Endodermal cell (in vitro differentiated cells): ENCODE measurements around the gene ADH1C. TPM values are rescaled to one million over a fixed set of nuclear protein-coding genes. Genes with fewer than 3 reads are reported as not detected.

Experiments used
- DNase-seq: peaks from one replicate; pipeline ENCODE4 v3.0.0-alpha.2; 2017
- H3K27ac ChIP-seq: 2 replicates; pipeline ENCODE4 v1.5.1; 2013; ENCODE audit warnings: mild to moderate bottlenecking, low read depth, low read length, moderate library complexity
- H3K27me3 ChIP-seq: 2 replicates; pipeline ENCODE4 v1.6.1; 2013; ENCODE audit warnings: mild to moderate bottlenecking, low read length, moderate library complexity; ENCODE audit not compliant: insufficient read depth, control insufficient read depth, poor library complexity, severe bottlenecking
- H3K36me3 ChIP-seq: 2 replicates; pipeline ENCODE4 v1.7.0; 2013; ENCODE audit warnings: mild to moderate bottlenecking, low read length, moderate library complexity; ENCODE audit not compliant: control insufficient read depth, insufficient read depth
- H3K4me1 ChIP-seq: one replicate; pipeline ENCODE4 v1.7.0; 2013; ENCODE audit warnings: low read length; ENCODE audit not compliant: control insufficient read depth, insufficient read depth
- H3K4me3 ChIP-seq: 2 replicates; pipeline ENCODE4 v1.5.1; 2013; ENCODE audit warnings: mild to moderate bottlenecking, low read length, moderate library complexity
- H3K9ac ChIP-seq: 2 replicates; pipeline ENCODE4 v1.6.1; 2013; ENCODE audit warnings: mild to moderate bottlenecking, low read length, moderate library complexity; ENCODE audit not compliant: poor library complexity, severe bottlenecking; ENCODE audit errors: extremely low read depth
- H3K9me3 ChIP-seq: 2 replicates; pipeline ENCODE4 v1.6.1; 2013; ENCODE audit warnings: mild to moderate bottlenecking, low read length, moderate library complexity; ENCODE audit not compliant: control insufficient read depth
- H3K27ac Mint-ChIP-seq: 2 replicates; pipeline ENCODE4 v1.8.0; 2020; ENCODE audit warnings: mixed read lengths
- H3K27me3 Mint-ChIP-seq: 2 replicates; pipeline ENCODE4 v1.8.0; 2021; ENCODE audit warnings: mild to moderate bottlenecking, mixed read lengths; ENCODE audit not compliant: insufficient read depth
- H3K36me3 Mint-ChIP-seq: 2 replicates; pipeline ENCODE4 v1.8.0; 2020; ENCODE audit warnings: low read depth, mixed read lengths
- H3K4me1 Mint-ChIP-seq: 2 replicates; pipeline ENCODE4 v1.8.0; 2020; ENCODE audit warnings: mixed read lengths
- H3K4me3 Mint-ChIP-seq: 2 replicates; pipeline ENCODE4 v1.8.0; 2020; ENCODE audit warnings: mild to moderate bottlenecking, moderate library complexity, mixed read lengths
- H3K9me3 Mint-ChIP-seq: 2 replicates; pipeline ENCODE4 v1.8.0; 2020; ENCODE audit warnings: mild to moderate bottlenecking, mixed read lengths
- WGBS, 2 experiments: methylation state at CpG; one replicate each; pipeline versions ENCODE4 v1.1.5 to v1.1.7; 2013; ENCODE audit warnings: missing lambda C conversion rate in 2 of 2, mixed read lengths in 1 of 2; ENCODE audit not compliant: insufficient coverage in 1 of 2, insufficient read length in 1 of 2; 5-methylcytosine and 5-hydroxymethylcytosine counted together
- total RNA-seq, 2 donors: library from RNA; stranded (reverse); fragmentation: NEBNext Ultra II Directional in 1 of 2; extraction: Animal tissue kit (Norgen Biotek cat#: 25700) in 1 of 2; gene quantifications; 2 replicates in 1 of 2; 3 replicates in 1 of 2; pipeline ENCODE4 v1.2.1, GENCODE V29; 2021
- TF ChIP-seq, protein P1 (sequence below): fragments of 200-600 bp; sonication (generic); conservative IDR thresholded peaks from 2 replicates; pipeline ENCODE4 v1.5.0; 2021; ENCODE audit warnings: antibody characterized with exemption, mild to moderate bottlenecking

ADH1C gene
- total RNA-seq, 2 donors from 2014 or later: not detected

DNA sequence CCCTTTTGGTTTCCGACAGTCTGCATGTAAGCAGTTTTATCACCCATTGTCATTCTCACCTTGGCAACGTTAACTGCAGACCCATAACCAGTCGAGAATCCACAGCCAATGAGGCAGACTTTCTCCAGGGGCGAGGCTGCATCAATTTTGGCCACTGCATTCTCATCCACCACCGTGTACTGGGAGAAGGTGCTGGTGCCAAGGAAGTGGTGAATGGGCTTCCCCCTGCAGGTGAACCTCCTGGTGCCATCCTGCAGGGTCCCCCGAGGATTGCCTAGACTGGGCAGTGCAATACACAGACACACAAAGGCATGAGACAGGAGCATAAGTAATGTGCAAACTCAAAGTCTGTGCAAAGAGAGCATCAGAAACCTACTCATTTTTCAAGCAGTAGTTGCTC, 36.7 kb downstream of the ADH1C start:
- no peak overlapping the region for H3K4me3 ChIP-seq
- no peaks in the 10 kb centered on the region for H3K4me1 ChIP-seq
- no peak overlapping the region for H3K27ac ChIP-seq
- Mint-ChIP-seq H3K4me3 (no peak overlapping the region), H3K27me3 (peaks cover 7% of the 10 kb centered on the region), H3K4me1 (no peaks in the 10 kb centered on the region), H3K9me3 (no peaks in the 10 kb centered on the region), H3K27ac (no peak overlapping the region), H3K36me3 (no peaks in the 10 kb centered on the region)
- no peaks in the 10 kb centered on the region for H3K9me3 ChIP-seq
- TF ChIP-seq, protein P1, sequence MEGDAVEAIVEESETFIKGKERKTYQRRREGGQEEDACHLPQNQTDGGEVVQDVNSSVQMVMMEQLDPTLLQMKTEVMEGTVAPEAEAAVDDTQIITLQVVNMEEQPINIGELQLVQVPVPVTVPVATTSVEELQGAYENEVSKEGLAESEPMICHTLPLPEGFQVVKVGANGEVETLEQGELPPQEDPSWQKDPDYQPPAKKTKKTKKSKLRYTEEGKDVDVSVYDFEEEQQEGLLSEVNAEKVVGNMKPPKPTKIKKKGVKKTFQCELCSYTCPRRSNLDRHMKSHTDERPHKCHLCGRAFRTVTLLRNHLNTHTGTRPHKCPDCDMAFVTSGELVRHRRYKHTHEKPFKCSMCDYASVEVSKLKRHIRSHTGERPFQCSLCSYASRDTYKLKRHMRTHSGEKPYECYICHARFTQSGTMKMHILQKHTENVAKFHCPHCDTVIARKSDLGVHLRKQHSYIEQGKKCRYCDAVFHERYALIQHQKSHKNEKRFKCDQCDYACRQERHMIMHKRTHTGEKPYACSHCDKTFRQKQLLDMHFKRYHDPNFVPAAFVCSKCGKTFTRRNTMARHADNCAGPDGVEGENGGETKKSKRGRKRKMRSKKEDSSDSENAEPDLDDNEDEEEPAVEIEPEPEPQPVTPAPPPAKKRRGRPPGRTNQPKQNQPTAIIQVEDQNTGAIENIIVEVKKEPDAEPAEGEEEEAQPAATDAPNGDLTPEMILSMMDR: no peak
- DNase-seq: no peak
- H3K36me3 ChIP-seq: no peaks in the 10 kb centered on the region
- peaks cover 4% of the 10 kb centered on the region for H3K27me3 ChIP-seq
- no peak overlapping the region for H3K9ac ChIP-seq
- 85 to 92% methylated on average over 3 to 6 of the region's 6 CpGs for WGBS, 2 experiments

DNA sequence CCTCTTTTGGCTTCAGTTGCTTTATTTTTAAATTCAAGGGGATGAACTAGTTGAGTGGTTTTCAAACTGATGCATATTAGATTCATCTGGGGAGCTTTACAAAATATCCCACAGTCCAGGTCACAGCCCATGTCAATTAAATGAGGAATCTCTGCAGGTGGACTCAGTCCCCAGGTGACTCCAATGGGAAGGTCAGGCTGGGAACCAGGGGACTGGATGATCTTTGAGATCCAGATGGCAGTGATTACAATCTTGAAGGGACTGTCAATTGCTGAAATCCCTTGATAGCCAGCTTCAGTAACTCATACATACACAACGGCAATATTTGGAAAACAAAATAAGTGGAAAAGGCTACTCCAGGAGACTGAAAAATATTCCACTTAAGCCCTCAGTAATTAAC, 38.3 kb downstream of the ADH1C start:
- Histone ChIP-seq H3K9ac (no peak overlapping the region), H3K9me3 (no peaks in the 10 kb centered on the region), H3K27ac (no peak overlapping the region), H3K4me1 (no peaks in the 10 kb centered on the region), H3K4me3 (no peak overlapping the region), H3K36me3 (no peaks in the 10 kb centered on the region), H3K27me3 (no peaks in the 10 kb centered on the region)
- Mint-ChIP-seq H3K4me3 (no peak overlapping the region), H3K36me3 (no peaks in the 10 kb centered on the region), H3K4me1 (peaks cover 12% of the 10 kb centered on the region), H3K27me3 (peaks cover 7% of the 10 kb centered on the region), H3K9me3 (no peaks in the 10 kb centered on the region), H3K27ac (no peak overlapping the region)
- WGBS, 2 experiments: 88 to 95% methylated on average over 1 of the region's 1 CpG
- TF ChIP-seq, protein P1: no peak
- no peak for DNase-seq

DNA sequence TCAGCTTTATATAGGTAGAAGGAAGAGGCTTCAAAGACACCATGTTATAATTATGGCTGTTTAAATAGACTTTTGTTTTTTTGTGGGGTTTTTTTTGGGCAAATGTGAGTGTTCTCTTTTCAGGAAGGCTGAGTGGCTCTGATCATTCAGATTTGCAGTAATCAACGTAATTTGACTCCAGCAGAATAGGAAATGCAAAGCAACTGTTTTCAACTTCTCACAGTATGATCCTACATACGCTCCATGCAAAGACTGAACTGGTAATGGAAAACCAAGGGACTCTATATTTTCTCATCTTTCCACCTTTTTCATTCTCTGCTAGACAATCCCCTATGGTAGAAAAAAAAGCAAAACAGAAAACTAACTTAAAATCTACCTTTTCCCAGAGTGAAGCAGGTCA, 42.2 kb downstream of the ADH1C start:
- no peaks in the 10 kb centered on the region for H3K36me3 Mint-ChIP-seq
- no peaks in the 10 kb centered on the region for H3K36me3 ChIP-seq
- H3K4me1 Mint-ChIP-seq: peaks cover 12% of the 10 kb centered on the region
- DNase-seq: no peak
- H3K4me3 ChIP-seq: no peak overlapping the region
- H3K4me3 Mint-ChIP-seq: no peak overlapping the region
- peaks cover 2% of the 10 kb centered on the region for H3K27me3 Mint-ChIP-seq
- H3K9ac ChIP-seq: no peak overlapping the region
- no peak overlapping the region for H3K27ac Mint-ChIP-seq
- TF ChIP-seq, protein P1: no peak
- no peaks in the 10 kb centered on the region for H3K9me3 ChIP-seq
- no peaks in the 10 kb centered on the region for H3K4me1 ChIP-seq
- H3K27me3 ChIP-seq: no peaks in the 10 kb centered on the region
- no peak overlapping the region for H3K27ac ChIP-seq
- 66 to 71% methylated on average over 2 of the region's 2 CpGs for WGBS, 2 experiments
- H3K9me3 Mint-ChIP-seq: peaks cover 6% of the 10 kb centered on the region
